ENCODE measurements around the gene CAPN6.

GRCh38 chrX:111308039-111308438 lies 37.8 kb upstream of the CAPN6 start:
- no peak for TF ChIP-seq CTCF (IDR thresholded peaks at IDR 0.05; ENCODE audit: low read depth, low read length, missing input control)
- TF ChIP-seq MAX (IDR thresholded peaks at IDR 0.05), result no peak
- no peak for TF ChIP-seq EGR1 (IDR thresholded peaks at IDR 0.05; ENCODE audit: low read depth in 2 of 2)
- TF ChIP-seq ATF3 (IDR thresholded peaks at IDR 0.05), result no peak
- TF ChIP-seq ZBTB33 (IDR thresholded peaks at IDR 0.05), result no peak
- no peak for TF ChIP-seq SP1 (IDR thresholded peaks at IDR 0.05)
- TF ChIP-seq RAD21 (IDR thresholded peaks at IDR 0.05), result no peak
- TF ChIP-seq GABPA (IDR thresholded peaks at IDR 0.05 in 1 of 2, conservative IDR thresholded peaks at IDR 0.05 in 1 of 2), result no peak
- TF ChIP-seq TAF1 (conservative IDR thresholded peaks at IDR 0.05), result no peak
- no peak for TF ChIP-seq REST (IDR thresholded peaks at IDR 0.05)
- no peak for TF ChIP-seq JUND (IDR thresholded peaks at IDR 0.05)
- no peak for TF ChIP-seq RXRA (IDR thresholded peaks at IDR 0.05)
- no peak for TF ChIP-seq FOXA1 (IDR thresholded peaks at IDR 0.05)

All from liver (tissue), 3 donors.